Activated T-cell treated with anti-CD3 and anti-CD28 coated beads, Interleukin-2, amount 50 U/mL, for 72 hours (primary cell): ENCODE measurements around the gene COX17. TPM values are rescaled to one million over a fixed set of nuclear protein-coding genes. Genes with fewer than 3 reads are reported as not detected.

Experiments
- ATAC-seq, 2 donors: fragments of 150-1000 bp; cut with Tn5 transposase; replicated peaks in 1 of 2; 2 replicates each; pipeline ENCODE4 v1.10.0; 2021; ENCODE audit warnings: moderate library complexity in 2 of 2, mild to moderate bottlenecking in 1 of 2
- DNase-seq, 2 donors: peaks; one replicate each; pipeline ENCODE4 v3.0.0; 2021 to 2022; ENCODE audit warnings: mixed read lengths in 1 of 2
- H3K27ac Mint-ChIP-seq: one replicate; pipeline ENCODE4 v1.8.0; 2022; ENCODE audit warnings: mild to moderate bottlenecking, moderate library complexity, mixed read lengths
- H3K27me3 Mint-ChIP-seq: one replicate; pipeline ENCODE4 v1.8.0; 2022; ENCODE audit warnings: low read depth, mixed read lengths
- H3K36me3 Mint-ChIP-seq, 2 donors: one replicate each; pipeline ENCODE4 v1.8.0; 2022; ENCODE audit warnings: mixed read lengths in 2 of 2, mild to moderate bottlenecking in 1 of 2; ENCODE audit not compliant: insufficient read depth in 2 of 2
- H3K4me1 Mint-ChIP-seq: one replicate; pipeline ENCODE4 v1.8.0; 2022; ENCODE audit warnings: low read depth, mixed read lengths
- H3K4me3 Mint-ChIP-seq, 2 donors: one replicate each; pipeline ENCODE4 v1.8.0; 2022; ENCODE audit warnings: mild to moderate bottlenecking in 2 of 2, mixed read lengths in 2 of 2, moderate library complexity in 2 of 2
- H3K9me3 Mint-ChIP-seq, 2 donors: one replicate each; pipeline ENCODE4 v1.8.0; 2022; ENCODE audit warnings: mixed read lengths in 2 of 2
- total RNA-seq, 2 donors: library from RNA; stranded (reverse); gene quantifications; one replicate each; pipeline ENCODE4 v1.2.3, GENCODE V29; 2022

Gene COX17
- 10 to 100 TPM; 58.5 to 63.9 TPM for total RNA-seq

GRCh38 chr3:119676771-119677640 is at the start of gene COX17:
Gene COX17 (minus strand): TSS chr3:119677406. CDS start chr3:119677310, 96 bp downstream.
- no peaks in the 10 kb centered on the region for H3K27me3 Mint-ChIP-seq
- ATAC-seq (peak; percentile 87 to 89), DNase-seq (peak; percentile 95)
- no peaks in the 10 kb centered on the region for H3K9me3 Mint-ChIP-seq
- peaks cover 39% of the 10 kb centered on the region for H3K4me1 Mint-ChIP-seq
- H3K36me3 Mint-ChIP-seq, result peaks cover 7 to 11% of the 10 kb centered on the region in 2 donors
- H3K4me3 Mint-ChIP-seq, result peak within 1 kb of the TSS; percentile 89 to 93
- H3K27ac Mint-ChIP-seq, result peak within 1 kb of the TSS; percentile 97

- no peaks in the 10 kb centered on the region for H3K9me3 Mint-ChIP-seq
- ATAC-seq (no peak), DNase-seq (no peak)
- no peaks in the 10 kb centered on the region for H3K36me3 Mint-ChIP-seq
- H3K4me3 Mint-ChIP-seq, result no peak overlapping the region
- peaks cover 4% of the 10 kb centered on the region for H3K4me1 Mint-ChIP-seq
- H3K27me3 Mint-ChIP-seq, result no peaks in the 10 kb centered on the region
- no peak overlapping the region for H3K27ac Mint-ChIP-seq
Observed at GRCh38 chr3:119726909-119727308, 49.7 kb upstream of the COX17 start.

GRCh38 chr3:119723022-119723421 is 45.8 kb upstream of the COX17 start:
- Mint-ChIP-seq H3K36me3 (no peaks in the 10 kb centered on the region), H3K27me3 (no peaks in the 10 kb centered on the region), H3K4me1 (no peaks in the 10 kb centered on the region), H3K9me3 (no peaks in the 10 kb centered on the region), H3K27ac (no peak overlapping the region), H3K4me3 (no peak overlapping the region)
- no peak for DNase-seq
- ATAC-seq, result no peak

GRCh38 chr3:119717520-119717919 is 40.3 kb upstream of the COX17 start:
- Mint-ChIP-seq H3K36me3 (no peaks in the 10 kb centered on the region), H3K4me3 (no peak overlapping the region), H3K9me3 (no peaks in the 10 kb centered on the region), H3K4me1 (no peaks in the 10 kb centered on the region), H3K27me3 (no peaks in the 10 kb centered on the region), H3K27ac (no peak overlapping the region)
- DNase-seq (no peak), ATAC-seq (no peak)

- ATAC-seq, result no peak
- no peaks in the 10 kb centered on the region for H3K36me3 Mint-ChIP-seq
- no peaks in the 10 kb centered on the region for H3K9me3 Mint-ChIP-seq
- H3K27ac Mint-ChIP-seq, result no peak overlapping the region
- DNase-seq, result no peak
- no peaks in the 10 kb centered on the region for H3K4me1 Mint-ChIP-seq
- H3K4me3 Mint-ChIP-seq, result no peak overlapping the region
- H3K27me3 Mint-ChIP-seq, result no peaks in the 10 kb centered on the region
Observed at GRCh38 chr3:119716998-119717397, 39.8 kb upstream of the COX17 start.

GRCh38 chr3:119715105-119715504 is 37.9 kb upstream of the COX17 start:
- Mint-ChIP-seq H3K36me3 (no peaks in the 10 kb centered on the region), H3K9me3 (no peaks in the 10 kb centered on the region), H3K4me3 (no peak overlapping the region), H3K27ac (no peak overlapping the region), H3K27me3 (no peaks in the 10 kb centered on the region), H3K4me1 (no peaks in the 10 kb centered on the region)
- ATAC-seq (no peak), DNase-seq (no peak)

GRCh38 chr3:119703820-119704531 is 26.8 kb upstream of the COX17 start:
- Mint-ChIP-seq H3K9me3 (peaks cover 3 to 4% of the 10 kb centered on the region in 2 donors), H3K27ac (no peak overlapping the region), H3K27me3 (peaks cover 12% of the 10 kb centered on the region), H3K4me1 (peaks cover 36% of the 10 kb centered on the region), H3K4me3 (peak overlapping the region; percentile 80 to 85), H3K36me3 (peaks cover 1 to 2% of the 10 kb centered on the region in 2 donors)
- no peak for ATAC-seq
- no peak for DNase-seq

- H3K36me3 Mint-ChIP-seq, result peaks cover 1 to 2% of the 10 kb centered on the region in 2 donors
- H3K27me3 Mint-ChIP-seq, result peaks cover 12% of the 10 kb centered on the region
- peaks cover 3 to 4% of the 10 kb centered on the region in 2 donors for H3K9me3 Mint-ChIP-seq
- peaks cover 36% of the 10 kb centered on the region for H3K4me1 Mint-ChIP-seq
- DNase-seq, result peak; percentile 85 to 87
- peak; percentile 85 to 93 for ATAC-seq
- peak within 1 kb of the TSS; percentile 80 to 85 for H3K4me3 Mint-ChIP-seq
- H3K27ac Mint-ChIP-seq, result no peak within 1 kb of the TSS
Observed at GRCh38 chr3:119702530-119703527, 25.6 kb upstream of the COX17 start, which contains the start of gene CFAP91. Gene CFAP91 (plus strand): TSS chr3:119703022. CDS start chr3:119703099, 77 bp downstream.

GRCh38 chr3:119700920-119701734 is 23.9 kb upstream of the COX17 start:
- H3K9me3 Mint-ChIP-seq, result peaks cover 3 to 4% of the 10 kb centered on the region in 2 donors
- H3K36me3 Mint-ChIP-seq, result peaks cover 1 to 2% of the 10 kb centered on the region in 2 donors
- H3K4me3 Mint-ChIP-seq, result peak overlapping the region; percentile 80 to 83
- peaks cover 12% of the 10 kb centered on the region for H3K27me3 Mint-ChIP-seq
- peaks cover 36% of the 10 kb centered on the region for H3K4me1 Mint-ChIP-seq
- peak overlapping the region; percentile 94 for H3K27ac Mint-ChIP-seq
- DNase-seq (no peak), ATAC-seq (peak; percentile 26 to 37)

GRCh38 chr3:119700269-119700919 is 23.2 kb upstream of the COX17 start:
- peak; percentile 51 to 61 for ATAC-seq
- Mint-ChIP-seq H3K4me3 (peak overlapping the region; percentile 80 to 83), H3K9me3 (peaks cover 3 to 4% of the 10 kb centered on the region in 2 donors), H3K4me1 (peaks cover 43% of the 10 kb centered on the region), H3K27ac (peak overlapping the region; percentile 94), H3K27me3 (peaks cover 12% of the 10 kb centered on the region), H3K36me3 (peaks cover 1 to 2% of the 10 kb centered on the region in 2 donors)
- DNase-seq, result peak; percentile 49 to 57

GRCh38 chr3:119697394-119697793 is 20.2 kb upstream of the COX17 start:
- DNase-seq (no peak), ATAC-seq (peak in 1 of 2 donors; percentile 25)
- peaks cover 1 to 2% of the 10 kb centered on the region in 2 donors for H3K36me3 Mint-ChIP-seq
- H3K9me3 Mint-ChIP-seq, result peaks cover 3 to 4% of the 10 kb centered on the region in 2 donors
- peak overlapping the region; percentile 11 for H3K27ac Mint-ChIP-seq
- H3K4me1 Mint-ChIP-seq, result peaks cover 39% of the 10 kb centered on the region
- no peaks in the 10 kb centered on the region for H3K27me3 Mint-ChIP-seq
- H3K4me3 Mint-ChIP-seq, result no peak overlapping the region
